Measurements from ENCODE around the gene PABPN1. TPM values are rescaled to one million over a fixed set of nuclear protein-coding genes. Genes with fewer than 3 reads are reported as not detected.

Gene PABPN1
- polyA plus RNA-seq, 2 of the 4 experiments (the other 2 are of a cell fraction), result 157 to 197 TPM

- H3K9me3 ChIP-seq, result no peaks in the 10 kb centered on the region
- H3K4me3 ChIP-seq, result no peak within 1 kb of the TSS
- CTCF ChIA-PET, result interaction anchor here (6.2 to 9.6 kb wide), 2 partner anchors 12 to 13 kb away, joined by 62 to 80 read pairs; partner anchors contain the start of gene CMTM5
- H3K4me1 ChIP-seq, result no peaks in the 10 kb centered on the region
- no peak for DNase-seq (ENCODE audit: low read depth in 1 of 2, low spot score in 1 of 2)
- no peak for ATAC-seq
- no peak for FAIRE-seq
- H3K4me2 ChIP-seq, result peak within 1 kb of the TSS; percentile 30; the same call in 2 of the 3 replicates
- POLR2A ChIA-PET, result no interaction called here
- TF ChIP-seq EHF (CRISPR knock-in tag; IDR thresholded peaks at IDR 0.05) (no peak), MAFK (IDR thresholded peaks at IDR 0.05; ENCODE audit: partially characterized antibody) (peak; percentile 10), POLR2AphosphoS2 (conservative IDR thresholded peaks at IDR 0.05; ENCODE audit: low read length) (no peak)
- no peak within 1 kb of the TSS for H3K27ac ChIP-seq
- 40% methylated on average over 36 of the region's 74 CpGs for WGBS (ENCODE audit: missing lambda C conversion rate)
Measured at GRCh38 chr14:23365036-23365731, 43.9 kb downstream of the PABPN1 start, which contains the start of gene EFS. Gene EFS, minus strand, starts transcription at chr14:23365172. Its CDS starts 147 bp downstream, at chr14:23365025.

DNA sequence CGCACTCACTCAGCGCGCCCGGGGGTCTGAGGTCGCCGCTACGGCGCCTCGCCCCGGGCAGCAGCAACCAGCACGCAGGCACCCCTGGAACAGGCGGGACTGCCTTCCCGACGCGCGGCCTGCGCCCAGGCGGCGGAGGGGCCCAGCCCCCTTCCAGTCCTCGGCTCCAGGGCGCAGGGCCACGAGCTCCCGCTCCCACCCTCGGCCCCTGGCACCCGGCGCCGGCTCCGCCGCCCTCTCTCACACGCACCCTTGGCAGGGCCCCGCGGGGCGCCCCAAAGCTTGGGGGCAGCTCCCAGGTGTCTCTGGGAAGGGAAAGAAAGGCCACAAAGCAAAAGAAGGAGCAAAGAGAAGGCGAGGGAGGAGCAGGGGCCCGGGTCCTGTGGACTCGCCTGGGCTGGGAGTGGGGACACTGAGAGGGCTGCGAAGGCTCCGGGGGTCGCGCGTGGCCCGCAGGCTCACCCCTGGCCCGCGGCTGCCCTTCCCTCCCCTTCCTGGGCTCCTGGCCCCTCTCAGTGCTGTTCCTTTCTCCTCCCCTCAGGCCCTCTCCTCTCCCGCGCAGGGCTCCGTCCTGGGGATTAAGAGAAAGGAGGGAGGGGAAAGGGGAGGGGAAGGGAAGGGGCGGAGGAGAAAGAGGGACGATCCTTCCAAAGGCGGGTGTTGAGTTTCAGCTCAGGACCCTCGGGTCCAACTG lies 44.6 kb downstream of the PABPN1 start:
- CTCF ChIA-PET, result interaction anchor here (6.2 kb wide), 1 partner anchor 12 kb away, joined by 62 read pairs; the partner anchor contains the start of gene CMTM5
- ATAC-seq, result no peak
- WGBS (ENCODE audit: missing lambda C conversion rate), result 38% methylated on average over 16 of the region's 51 CpGs

GRCh38 chr14:23366426-23366921 lies 45.2 kb downstream of the PABPN1 start:
- ATAC-seq (no peak; a peak in 1 of 6 replicates), DNase-seq (ENCODE audit: low read depth in 1 of 2, low spot score in 1 of 2) (no peak), FAIRE-seq (no peak)
- Histone ChIP-seq H3K4me2 (no peak overlapping the region), H3K27ac (no peak overlapping the region), H3K9me3 (no peaks in the 10 kb centered on the region), H3K4me3 (no peak overlapping the region), H3K4me1 (no peaks in the 10 kb centered on the region)
- CTCF ChIA-PET, result interaction anchor here (1.7 to 6.2 kb wide), 2 partner anchors 12 to 40 kb away, joined by 5 to 62 read pairs; partner anchors contain the start of gene CMTM5
- TF ChIP-seq HEYL (CRISPR knock-in tag; IDR thresholded peaks at IDR 0.05) (no peak), RCOR1 (IDR thresholded peaks at IDR 0.05; ENCODE audit: low read depth, low read length) (no peak), PHF8 (IDR thresholded peaks at IDR 0.05; ENCODE audit: borderline replicate concordance, low read depth) (no peak), FOSB (CRISPR knock-in tag; IDR thresholded peaks at IDR 0.05) (no peak), MAZ (IDR thresholded peaks at IDR 0.05; ENCODE audit: borderline replicate concordance, low read depth, low read length) (no peak), ZSCAN20 (CRISPR knock-in tag; IDR thresholded peaks at IDR 0.05) (no peak), ZC3H11A (IDR thresholded peaks at IDR 0.05) (no peak)
- POLR2A ChIA-PET, result no interaction called here
- WGBS (ENCODE audit: missing lambda C conversion rate), result 77% methylated on average over 17 of the region's 34 CpGs

More for the DNA sequence above, 44.6 kb downstream of the PABPN1 start:
- Histone ChIP-seq H3K4me3 (no peak overlapping the region), H3K9me3 (no peaks in the 10 kb centered on the region), H3K4me2 (peak overlapping the region; percentile 30; the same call in 2 of the 3 replicates), H3K27ac (no peak overlapping the region), H3K4me1 (no peaks in the 10 kb centered on the region)
- FAIRE-seq (no peak), DNase-seq (ENCODE audit: low read depth in 1 of 2, low spot score in 1 of 2) (no peak)
- no peak for TF ChIP-seq HMGXB4 (CRISPR knock-in tag; IDR thresholded peaks at IDR 0.05; ENCODE audit: borderline replicate concordance)
- no peak for TF ChIP-seq ATOH8 (CRISPR knock-in tag; IDR thresholded peaks at IDR 0.05; ENCODE audit: low read depth)
- no peak for TF ChIP-seq RAD21 (conservative IDR thresholded peaks at IDR 0.05 in 1 of 2, IDR thresholded peaks at IDR 0.05 in 1 of 2)
- no peak for TF ChIP-seq TP53 (CRISPR knock-in tag; IDR thresholded peaks at IDR 0.05)
- no peak for TF ChIP-seq HOXB5 (CRISPR knock-in tag; IDR thresholded peaks at IDR 0.05)
- no peak for TF ChIP-seq HEYL (CRISPR knock-in tag; IDR thresholded peaks at IDR 0.05)
- no peak for TF ChIP-seq FOSB (CRISPR knock-in tag; IDR thresholded peaks at IDR 0.05)
- TF ChIP-seq MAZ (IDR thresholded peaks at IDR 0.05; ENCODE audit: borderline replicate concordance, low read depth, low read length), result no peak
- TF ChIP-seq ZC3H11A (IDR thresholded peaks at IDR 0.05), result no peak
- POLR2A ChIA-PET, result no interaction called here
